Pulmonary artery endothelial cell (primary cell): ENCODE measurements around the gene KANK4. TPM values are rescaled to one million over a fixed set of nuclear protein-coding genes. Genes with fewer than 3 reads are reported as not detected.

Experiments used
- DNase-seq: peaks from one replicate; pipeline ENCODE4 v3.0.0-alpha.2; 2011; ENCODE audit warnings: low read depth, low spot score
- total RNA-seq: library from RNA; depleted of rRNA; stranded (reverse); fragments of >200 nt; gene quantifications from 2 replicates; pipeline ENCODE4 v1.2.3, GENCODE V29; 2014

Gene KANK4
- total RNA-seq, 1 donor from 2014 or later = not detected

DNA sequence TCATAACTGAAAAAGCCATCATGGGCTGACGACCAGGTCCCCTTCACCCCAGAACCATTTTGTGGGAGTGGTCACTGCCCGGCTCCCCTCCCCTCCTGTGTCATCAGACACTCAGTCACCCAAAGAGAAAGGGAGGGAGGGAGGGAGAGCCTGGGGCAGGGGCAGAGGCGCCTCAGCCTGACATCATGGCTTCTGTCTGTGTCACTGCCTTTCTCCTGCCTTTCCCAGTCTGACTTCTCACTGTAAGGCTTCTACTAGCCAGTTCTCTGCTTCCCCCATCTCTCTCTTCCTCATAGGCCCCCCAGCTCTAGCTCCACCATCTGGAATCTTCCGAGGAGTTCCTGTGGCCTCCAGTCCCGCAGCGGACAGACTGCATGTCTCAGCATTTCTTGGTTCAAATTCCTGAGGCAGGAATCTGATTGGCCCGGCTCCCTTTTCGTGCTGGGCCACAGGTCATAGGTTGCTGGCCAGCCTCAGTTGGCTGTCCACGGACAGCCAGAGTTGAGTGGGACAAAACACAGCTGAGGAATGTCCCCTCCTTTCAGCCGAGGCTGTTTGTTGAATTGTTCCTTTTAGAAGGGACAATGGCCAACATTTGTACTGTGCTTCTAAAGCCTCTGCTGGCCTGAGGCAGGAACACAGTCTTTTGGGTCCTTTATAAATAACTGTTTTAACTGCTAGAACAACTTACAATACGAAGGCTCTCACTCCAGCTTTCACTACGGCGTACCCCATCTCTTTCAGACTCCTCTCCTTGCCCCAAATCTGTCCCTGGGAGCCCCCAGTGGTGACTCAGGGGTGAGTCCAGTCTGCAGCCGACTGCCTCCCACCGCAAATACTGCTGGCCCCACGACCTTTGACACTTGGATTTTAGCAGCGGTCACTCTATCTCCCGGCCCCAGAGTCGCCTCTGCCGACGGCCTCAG lies 18.7 kb upstream of the KANK4 start:
- no peak for DNase-seq

- DNase-seq = no peak
These were observed 17.9 kb upstream of the KANK4 start for GRCh38 chr1:62336995-62337705.

GRCh38 chr1:62336638-62336994 lies 17.4 kb upstream of the KANK4 start:
- no peak for DNase-seq

DNA sequence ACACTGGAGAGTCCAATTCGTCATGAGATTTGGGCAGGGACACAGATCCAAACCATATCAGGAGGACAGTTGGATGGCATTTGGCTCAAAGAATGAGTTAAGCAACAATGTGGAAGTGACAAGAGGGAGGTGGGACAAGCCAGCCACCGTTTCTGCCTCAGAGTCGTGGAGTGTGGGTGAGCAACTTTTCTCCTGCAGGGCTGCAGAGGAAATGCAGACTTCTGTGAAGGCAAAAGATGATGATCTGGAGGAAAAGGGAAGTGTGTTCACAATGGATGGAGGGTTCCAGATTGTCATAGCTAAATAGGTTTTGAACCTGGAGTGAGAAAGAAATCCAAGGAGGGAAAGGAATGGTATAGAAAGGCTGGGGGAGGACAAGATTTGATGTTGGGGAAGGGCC lies 16.4 kb upstream of the KANK4 start:
- DNase-seq = no peak

DNA sequence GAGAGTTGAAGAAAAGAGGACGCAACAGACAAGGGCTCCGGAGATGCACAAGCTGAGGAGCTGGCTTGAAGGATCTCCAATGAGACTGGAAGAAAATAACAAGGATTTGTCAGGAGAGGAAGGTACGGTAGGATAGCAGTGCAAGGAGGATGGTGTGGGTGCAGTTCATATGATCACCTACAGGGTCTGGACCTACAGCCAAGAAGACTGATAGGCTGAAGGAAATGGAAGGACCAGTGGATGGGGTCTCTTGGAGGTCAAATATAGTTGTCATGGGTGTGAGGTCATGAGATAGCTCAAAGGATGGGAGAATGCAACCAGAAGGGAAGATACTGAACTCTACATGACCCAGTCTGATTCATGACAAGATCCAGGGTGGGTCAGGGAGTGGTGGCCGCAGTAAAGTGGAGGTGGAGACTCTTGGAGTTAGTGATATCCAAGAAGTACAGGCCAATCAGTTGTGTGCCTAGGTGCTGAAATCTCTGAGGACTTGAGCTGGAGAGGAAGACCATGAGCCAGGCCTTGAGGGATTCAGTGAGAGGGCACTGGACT lies 15.3 kb upstream of the KANK4 start:
- DNase-seq = no peak

DNA sequence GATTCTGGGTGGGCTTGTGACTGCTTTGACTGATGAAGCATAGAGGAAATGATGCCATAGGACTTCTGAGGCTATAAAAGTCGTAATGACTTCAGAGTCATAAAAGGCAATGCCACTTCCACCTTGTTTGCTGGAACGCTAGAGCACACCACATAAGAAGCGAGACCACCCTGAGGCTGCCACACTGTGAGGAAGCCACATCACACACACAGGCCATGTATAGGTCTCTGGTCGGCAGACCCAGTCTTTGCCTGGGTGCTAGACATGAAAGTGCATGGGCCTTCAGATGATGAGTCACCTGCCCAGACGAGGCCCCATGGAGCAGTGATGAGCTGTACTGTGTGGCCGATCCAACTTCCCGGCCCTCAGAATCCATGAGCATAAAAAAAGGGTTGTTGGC lies 14.2 kb upstream of the KANK4 start:
- DNase-seq = no peak

- DNase-seq = no peak
These were observed 8.3 kb upstream of the KANK4 start for GRCh38 chr1:62327360-62328055.

- no peak for DNase-seq
These were observed 6.4 kb upstream of the KANK4 start for GRCh38 chr1:62325681-62326080.

- no peak for DNase-seq
These were observed 5.8 kb upstream of the KANK4 start for GRCh38 chr1:62325081-62325480.

GRCh38 chr1:62321446-62321845 lies 2.2 kb upstream of the KANK4 start:
- DNase-seq = no peak

- DNase-seq = no peak
These were observed 896 bp downstream of the KANK4 start for GRCh38 chr1:62318320-62318755.

DNA sequence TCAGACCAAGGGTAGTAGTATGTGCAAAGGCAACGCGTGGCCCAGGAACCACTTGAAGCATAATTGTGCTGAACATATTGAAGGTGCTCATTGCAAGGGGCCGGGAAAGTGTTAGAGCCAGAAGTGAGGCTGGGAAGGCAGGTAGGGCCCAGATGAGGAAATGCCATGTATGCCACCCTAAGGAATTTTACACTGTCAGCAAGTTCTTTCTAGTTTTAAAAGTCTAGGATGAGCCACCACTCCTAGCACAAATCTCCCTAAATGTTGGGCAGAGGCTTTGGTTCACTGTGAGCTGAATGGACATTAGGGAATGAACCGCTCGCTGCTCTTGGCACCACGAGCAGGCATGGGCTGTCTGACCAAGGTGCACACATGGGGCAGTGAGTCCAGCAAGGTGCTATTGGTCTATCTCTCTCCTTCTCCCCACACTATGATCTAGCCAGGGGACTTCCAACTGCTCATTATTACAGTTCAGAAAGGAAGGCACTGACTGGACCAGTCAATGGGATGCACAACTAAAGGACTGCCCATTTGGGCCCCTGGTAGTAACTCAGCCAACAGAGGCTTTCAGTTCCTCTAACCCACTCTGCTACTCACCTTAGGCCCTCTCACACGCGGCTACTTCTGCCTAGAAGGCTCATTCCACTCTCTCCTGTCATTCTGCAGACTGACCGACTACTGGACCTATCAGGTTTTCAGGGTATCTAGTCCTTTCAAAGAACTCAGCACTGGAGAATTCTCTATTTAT lies 2.0 kb downstream of the KANK4 start:
- DNase-seq = no peak

GRCh38 chr1:62316135-62316534 lies 3.1 kb downstream of the KANK4 start:
- no peak for DNase-seq

DNA sequence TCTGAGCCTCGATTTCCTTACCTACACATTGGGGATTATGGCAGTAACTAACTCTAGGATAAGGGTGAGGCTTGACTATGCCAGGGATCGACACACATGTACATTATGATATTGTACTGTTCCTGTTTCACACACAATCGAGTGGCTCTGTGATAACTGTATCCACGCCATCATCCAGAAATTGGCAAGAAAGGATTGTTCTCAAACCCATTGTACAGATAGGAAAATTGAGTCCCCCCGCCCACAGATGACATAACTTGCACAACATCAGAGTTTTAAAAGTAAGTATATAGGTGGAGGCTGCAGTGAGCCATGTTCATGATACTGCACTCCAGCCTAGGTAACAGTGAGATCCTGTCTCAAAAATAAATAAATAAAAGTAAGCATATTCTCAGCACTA lies 3.8 kb downstream of the KANK4 start:
- DNase-seq = no peak

- no peak for DNase-seq
These were observed 4.5 kb downstream of the KANK4 start for GRCh38 chr1:62314454-62315350.

DNA sequence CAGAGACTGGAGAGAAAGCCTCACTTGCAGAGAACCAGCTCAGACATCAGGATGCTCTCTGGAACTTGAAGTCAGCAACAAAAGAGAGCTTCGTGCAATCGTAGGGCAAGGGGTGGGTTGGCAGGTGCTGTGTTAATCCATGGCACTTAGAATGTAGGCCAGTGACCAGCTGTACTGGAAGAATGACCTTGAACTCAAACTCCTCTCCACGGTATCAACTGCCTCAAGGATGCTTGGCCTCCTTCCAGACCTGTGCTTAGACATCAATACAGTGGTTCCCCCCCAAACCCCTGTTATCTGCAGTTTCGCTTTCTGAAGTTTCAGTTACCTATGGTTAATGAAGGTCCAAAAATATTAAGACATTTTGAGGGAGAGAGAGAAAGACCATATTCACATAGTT lies 6.5 kb downstream of the KANK4 start:
- no peak for DNase-seq

DNA sequence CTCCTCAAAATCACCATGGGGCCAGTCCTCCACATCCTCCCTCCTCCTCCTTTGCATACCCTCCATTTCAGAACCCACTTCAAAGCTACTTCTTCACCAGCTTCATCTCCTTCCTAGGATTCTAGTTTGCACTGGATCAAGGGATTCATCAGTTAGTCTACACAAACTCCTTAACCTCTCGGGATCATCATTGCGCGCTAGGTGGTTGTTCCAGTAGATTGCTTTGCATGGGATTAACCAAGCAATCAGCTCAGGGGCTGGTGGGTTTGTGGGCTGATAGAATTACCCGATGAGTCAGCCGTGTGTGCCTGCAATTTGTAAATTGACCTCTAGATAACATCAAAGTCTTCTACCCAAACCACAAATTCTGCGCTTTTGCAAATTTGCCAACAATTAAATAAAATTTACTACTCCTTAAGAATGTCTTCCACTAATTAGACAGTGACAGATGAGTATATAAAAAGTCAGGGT lies 7.7 kb downstream of the KANK4 start:
- no peak for DNase-seq

DNA sequence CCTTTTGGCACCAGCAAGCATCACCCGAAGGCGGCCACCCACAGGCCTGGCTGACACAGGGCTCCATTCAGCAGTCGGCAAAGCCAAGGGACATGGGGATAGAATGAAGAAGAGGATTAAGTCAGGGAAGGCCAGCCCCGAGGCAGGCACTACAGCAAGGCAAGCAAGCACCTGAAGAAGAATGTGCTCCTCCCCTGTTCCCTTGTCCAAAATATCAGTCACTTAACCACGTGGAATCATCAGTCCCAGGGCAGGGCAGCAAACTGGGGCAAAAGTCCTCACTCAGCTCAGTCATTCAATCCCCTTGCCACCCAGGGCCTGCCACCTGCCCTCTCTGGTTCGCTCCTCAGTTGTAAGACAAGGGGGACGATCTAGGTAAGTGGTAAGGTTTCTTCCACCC lies 9.3 kb downstream of the KANK4 start:
- DNase-seq = no peak

DNA sequence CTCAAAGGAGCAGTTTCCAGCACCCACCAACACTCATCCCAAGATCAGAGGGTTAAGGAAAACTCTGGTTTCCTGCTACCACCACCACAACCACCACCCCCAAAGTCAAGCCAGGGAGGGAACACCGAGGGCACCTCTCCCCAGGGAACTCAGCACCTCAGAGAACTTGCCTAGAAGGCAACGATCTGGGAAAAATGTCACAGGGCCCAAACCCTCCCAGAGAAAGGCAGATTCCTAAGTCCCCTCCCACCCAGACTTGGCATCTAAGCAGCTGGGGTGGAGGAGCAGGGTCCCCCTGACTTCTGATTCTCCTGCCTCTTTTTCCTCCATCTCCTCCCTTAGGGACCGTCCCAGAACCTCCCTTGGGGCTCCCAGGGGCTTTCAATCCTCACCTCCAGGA lies 10.6 kb downstream of the KANK4 start:
- DNase-seq = no peak

- DNase-seq = no peak
These were observed 11.2 kb downstream of the KANK4 start for GRCh38 chr1:62307895-62308492.
